ENCODE data around the gene COL20A1.

The COL20A1 gene

DNA sequence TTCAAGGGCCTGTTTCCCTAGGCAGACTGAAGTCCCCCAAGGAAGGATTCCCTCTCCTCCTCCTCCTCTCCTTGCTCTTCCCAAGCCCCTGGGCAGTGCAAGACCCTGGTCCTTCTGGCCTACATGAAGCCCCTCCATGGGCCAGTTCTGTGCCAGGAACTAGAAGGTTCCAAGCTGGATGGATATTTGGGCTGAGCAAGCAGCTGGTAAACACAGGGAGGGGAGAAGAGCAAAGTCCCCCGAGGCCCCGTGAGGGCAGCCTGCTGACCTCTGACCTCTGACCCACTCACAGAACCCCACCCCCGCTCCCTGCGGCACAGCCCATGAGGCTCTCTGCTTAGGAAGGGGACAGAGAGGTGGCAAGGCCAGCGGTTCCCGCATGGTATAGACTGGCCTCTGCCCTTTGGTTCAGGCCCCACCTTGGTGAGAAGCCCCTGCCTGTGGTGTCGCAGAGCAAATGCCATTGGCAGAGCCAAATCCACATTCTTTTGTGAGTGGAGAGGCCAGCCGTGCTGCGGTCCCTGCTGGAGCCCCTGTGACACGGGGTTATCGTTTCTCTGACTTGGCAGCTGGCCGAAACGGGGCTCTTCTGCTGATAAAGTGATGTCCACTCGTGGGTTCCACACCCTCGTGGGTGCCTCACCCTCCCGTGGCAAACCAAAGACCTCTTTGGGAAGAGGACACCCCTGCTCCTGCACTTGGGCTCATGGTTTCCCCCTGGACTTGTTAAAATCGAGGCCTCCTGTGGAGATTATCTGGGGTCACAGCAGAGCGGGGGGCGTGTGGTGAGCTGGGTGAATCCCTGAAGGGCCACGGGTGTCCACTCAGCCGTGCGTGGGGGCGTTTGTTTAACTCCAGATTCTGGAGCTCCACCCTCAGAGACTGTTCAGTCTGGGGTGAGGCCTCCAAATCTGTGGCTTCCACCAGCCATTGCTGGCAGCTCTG is 70.3 kb downstream of the COL20A1 start:
- DNase-seq (ENCODE audit: low spot score) = no peak

DNA sequence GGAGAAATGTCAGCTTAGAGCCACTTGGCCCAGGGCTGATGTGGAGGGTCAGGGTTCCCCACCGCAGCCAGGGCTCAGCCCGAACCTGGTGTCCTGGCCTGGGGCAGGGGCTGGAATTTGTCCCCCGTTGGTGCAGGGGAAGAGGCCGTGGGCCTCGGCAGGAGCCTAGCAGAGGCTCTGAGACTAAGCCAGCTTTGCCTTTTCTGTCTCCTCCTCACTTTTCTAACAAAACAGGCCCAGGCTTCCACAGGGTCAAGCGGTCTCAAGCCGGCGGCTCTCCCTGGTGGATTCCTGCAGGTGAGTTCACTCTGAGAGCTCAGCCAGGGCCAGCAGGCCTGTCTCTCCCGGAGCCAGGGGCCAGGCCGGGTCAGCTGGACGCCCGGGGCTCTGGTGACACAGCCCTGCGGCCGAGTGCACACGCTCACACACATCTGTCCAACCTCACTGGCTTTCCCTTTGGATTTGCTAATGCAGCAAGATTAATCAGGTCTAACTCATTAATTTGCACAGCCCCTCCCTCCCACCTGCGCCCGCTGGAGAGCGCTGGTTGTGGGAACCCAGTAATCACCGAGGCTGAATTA is 71.1 kb downstream of the COL20A1 start:
- DNase-seq (ENCODE audit: low spot score) = no peak

DNA sequence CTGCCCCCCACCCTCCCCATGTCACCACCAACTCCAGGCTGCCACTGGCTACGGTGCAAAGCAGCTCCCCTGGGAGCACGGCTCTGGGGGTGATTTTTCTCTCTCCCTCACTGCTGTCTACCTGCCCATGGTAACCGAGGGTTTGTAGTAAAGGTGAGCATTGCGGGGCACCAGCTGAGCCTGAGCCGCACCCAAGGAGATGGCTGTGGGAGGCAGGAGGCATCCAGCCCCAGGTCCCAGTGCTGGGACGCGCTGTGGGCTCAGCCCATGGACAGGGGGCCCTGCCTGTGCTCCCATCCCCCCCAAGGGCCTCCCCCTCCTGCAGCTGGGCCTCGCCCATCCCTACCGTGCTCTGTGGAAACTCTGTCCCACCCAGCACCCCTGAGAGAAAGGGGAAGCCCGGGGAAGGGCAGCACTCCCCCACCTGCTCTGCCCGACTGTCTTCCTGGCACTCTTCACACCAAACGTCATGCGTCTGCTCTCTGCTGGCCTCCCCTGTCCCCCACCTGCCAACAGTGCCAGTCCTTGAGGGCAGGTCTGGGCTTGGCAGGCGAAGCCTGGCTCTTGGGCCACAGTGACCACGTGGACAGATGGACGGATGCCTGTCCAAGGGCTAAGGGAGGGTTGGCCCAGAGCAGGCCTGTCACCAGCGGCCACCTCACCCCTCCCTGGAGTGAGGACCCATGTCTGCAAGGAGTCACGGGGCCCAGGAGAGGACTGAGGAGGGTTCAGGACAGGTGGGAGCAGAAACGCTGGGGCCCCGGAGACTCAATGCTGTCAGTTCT is 72.0 kb downstream of the COL20A1 start:
- DNase-seq (ENCODE audit: low spot score) = no peak

DNA sequence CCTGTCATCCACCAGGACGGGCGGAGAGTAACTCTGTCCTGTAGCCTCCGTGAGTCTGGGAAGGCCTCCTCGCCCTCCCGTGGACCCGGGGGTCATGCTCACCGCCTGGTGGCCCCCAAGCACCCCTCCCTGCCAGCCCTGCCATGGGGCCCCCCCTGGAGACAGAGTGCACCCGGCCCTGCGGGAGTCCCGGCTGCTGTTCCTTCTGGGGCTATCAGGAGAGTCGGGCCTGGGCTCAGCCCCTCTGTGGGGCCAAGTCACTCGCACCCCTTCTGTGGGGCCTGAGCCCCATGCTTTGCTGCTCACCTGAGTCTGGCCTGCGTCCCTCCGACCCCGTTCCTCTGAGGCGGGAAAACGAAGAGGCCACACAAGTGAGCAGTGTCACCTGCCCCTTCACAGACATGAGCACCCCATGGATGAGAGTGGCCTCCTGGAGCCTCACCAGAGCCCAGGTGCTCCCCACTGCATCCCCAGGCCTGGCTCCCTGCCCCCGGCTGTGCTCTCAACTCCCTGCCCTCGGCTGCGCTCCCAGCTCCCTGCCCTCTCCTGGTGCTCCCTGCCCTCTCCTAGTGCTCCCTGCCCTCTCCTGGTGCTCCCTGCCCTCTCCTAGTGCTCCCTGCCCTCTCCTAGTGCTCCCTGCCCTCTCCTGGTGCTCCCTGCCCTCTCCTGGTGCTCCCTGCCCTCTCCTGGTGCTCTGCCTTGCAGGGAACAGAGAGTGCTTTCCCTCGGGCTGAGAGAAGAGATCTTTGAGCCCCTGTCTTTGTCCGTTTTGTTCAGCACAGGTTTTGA is 72.8 kb downstream of the COL20A1 start:
- no peak for DNase-seq (ENCODE audit: low spot score)

DNA sequence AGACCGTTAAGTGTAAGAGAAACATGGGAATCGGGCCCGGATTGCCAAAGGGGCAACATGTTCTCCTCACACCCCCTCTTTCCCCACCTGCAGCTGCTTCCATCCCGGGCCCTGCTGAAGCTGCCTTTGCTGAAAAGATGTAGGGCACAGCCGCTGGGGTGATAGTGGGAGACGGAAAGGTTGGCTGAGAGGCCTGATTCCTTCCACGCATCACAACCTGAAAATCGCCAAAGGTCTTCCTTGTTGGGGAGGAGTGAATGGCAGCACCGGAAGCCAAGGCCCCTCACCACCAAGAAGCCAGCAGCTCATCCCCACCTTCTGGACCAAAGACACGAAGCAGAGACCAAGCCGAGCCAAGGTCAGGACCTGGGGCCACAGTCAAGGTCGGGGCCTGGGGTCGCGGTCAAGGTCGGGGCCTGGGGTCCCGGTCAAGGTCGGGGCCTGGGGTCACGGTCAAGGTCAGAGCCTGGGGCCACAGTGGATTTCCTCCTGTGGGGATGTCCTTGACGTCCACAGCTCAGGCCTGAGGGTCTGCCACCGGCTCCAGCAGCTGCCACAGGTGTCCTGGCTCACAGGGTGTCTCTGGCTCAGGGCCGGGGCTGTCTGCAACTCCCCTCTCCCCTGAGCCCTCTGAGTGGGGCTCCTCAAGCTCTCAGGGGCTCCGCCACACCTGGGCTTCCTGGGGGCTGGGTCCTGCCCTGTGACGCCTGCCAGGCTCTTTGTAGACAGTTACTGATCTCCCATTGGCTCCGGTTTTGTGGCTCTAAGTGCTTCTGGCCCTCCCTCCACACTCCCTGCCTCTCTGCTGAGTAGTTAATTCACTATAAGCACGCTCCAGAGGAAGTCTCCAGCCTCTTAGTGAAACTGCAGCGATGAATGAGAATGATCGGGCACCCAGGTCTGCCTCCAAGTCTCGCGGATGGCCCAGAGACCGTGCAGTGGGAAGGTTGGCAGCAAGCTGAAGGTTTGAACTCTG is 73.7 kb downstream of the COL20A1 start:
- DNase-seq (ENCODE audit: low spot score) = no peak

DNA sequence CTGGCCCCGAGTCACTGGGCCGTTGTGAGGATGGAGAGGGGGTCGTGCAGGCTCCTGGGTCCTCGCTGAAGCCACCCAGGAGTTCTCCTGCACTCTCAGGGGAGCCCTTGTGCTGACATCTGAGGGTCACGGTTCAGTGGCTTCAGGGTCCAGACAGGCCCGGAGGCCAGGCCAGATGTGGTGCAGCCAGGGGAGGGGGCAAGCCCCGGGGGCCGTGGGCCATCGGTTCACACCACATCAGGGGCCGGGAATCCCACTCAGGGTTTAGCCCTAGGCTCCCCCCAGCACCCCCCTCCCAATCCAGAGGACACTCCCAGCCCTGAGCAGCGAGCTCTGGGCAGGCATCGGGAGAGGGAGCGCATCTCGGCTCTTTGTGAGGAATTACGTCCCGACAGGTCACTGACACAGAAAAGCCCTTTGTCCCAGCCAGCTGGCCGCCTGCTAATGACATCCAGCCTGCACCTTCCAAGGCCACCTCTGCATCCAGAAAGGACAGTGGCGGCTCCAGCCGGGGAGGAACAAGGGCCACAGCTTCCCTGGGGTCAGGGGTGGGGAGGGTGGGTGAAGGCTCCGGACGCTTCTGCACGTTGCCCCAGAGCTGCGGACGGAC is 74.6 kb downstream of the COL20A1 start:
- DNase-seq (ENCODE audit: low spot score) = no peak

DNA sequence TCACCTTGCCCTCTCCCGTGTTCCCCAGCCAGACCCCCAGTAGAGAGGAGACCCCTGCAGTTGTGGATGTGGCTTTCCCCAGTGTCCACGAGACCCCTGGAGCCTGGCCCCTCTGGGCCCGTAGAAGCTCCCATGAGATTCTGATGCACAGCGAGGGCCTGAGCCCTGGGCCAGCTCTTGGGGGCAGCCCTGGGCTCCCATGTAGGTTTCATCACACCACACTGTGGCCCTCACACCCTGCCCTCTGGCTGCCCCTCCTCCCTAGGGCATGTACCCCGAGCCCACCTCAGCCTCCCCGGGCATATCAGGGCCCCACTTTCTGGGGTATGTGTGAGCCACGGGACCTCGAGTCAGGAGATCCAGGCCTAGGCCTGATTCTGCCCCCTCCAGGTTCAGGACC is 75.2 kb downstream of the COL20A1 start:
- no peak for DNase-seq (ENCODE audit: low spot score)

DNA sequence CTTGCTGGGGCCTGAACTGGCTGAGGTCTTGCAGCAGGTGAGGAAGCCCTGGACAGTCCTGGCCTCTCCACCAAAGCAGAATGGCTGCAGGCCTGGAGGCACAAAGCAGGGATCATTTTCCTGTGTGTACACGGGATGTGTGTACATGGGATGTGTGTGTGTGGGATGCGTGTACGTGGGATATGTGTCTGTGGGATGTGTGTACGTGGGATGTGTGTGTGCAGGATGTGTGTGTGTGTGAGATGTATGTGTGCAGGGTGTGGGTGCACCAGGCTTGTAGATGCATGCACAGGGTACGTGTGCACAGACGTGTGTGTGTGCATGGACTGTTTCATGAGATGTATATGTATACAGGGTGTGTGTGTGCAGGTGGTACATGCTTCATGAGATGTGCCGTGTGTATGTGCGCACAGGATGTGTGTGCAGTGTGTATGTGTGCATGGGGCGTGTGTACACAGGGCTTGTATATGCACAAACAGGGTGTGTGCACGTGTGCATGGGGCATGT is 76.1 kb downstream of the COL20A1 start:
- DNase-seq (ENCODE audit: low spot score) = no peak

DNA sequence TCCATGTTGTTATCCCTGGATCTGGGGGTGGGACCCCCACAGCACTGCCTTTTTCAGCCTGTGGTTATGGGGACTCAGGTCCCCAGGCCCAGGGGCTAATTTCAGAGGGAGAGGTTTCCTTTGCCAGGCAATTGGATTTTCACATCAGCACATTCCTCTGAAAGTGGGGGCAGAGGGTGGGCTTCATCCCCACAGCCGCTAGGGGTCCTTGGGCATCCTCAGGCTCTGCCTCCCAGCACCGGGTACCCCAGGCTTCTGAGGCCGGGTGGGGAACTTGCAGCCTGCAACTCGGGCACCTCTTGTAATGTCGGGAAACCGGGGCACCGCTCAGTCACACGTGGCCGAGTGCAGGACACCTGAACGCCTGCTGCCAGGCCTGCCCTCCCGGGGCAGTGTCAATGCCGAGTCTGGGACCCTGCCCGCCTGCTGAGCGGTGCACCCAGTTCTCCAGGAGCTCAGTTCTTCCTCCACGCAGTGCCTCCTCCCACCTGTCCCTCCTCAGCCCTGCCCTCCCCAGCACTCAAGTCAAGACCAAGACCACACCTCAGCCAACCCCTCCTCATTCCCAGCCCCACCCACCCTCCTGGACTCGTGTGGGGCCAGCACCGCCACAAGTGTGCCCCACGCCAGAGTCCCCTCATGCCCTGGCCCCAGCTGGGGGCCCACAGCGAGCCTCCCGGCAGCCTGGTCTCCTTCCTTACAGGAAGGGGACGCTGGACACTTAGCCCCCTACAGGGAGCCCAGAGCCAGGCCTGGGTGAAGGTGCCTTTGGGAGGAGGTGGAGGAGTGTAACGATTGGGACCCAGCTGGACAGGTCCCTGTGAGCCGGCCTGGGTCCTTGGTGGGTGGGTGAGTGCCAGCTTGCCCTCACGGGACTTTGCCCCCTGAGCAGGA is 77.0 kb downstream of the COL20A1 start:
- DNase-seq (ENCODE audit: low spot score) = no peak

DNA sequence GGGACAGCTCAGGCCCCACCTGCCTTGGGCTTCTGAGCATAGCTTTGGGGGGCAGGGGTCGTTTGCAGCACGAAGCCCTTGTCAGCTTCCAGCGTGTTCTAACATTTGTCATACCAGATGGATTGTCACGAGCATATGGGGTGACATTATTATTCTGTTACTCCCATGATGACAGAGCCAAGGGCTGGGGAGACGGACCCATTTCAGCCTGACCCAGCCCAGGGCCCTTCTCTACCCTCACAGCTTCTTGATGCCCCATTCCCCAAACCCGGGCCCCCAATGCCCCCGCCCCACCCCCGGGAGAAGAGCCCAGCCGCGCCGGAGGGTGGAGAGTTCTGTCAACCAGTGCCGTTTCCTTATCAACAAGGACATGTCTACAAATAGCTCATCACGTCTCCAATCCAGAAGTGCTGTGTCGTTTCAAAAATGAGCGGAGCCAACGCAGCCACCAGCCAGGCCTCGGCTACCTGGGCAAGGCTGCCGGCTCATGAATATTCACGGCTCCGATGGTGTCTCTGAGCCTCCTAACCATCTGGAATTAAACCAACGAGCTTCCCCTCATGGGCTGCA is 77.7 kb downstream of the COL20A1 start:
- DNase-seq (ENCODE audit: low spot score) = no peak

DNA sequence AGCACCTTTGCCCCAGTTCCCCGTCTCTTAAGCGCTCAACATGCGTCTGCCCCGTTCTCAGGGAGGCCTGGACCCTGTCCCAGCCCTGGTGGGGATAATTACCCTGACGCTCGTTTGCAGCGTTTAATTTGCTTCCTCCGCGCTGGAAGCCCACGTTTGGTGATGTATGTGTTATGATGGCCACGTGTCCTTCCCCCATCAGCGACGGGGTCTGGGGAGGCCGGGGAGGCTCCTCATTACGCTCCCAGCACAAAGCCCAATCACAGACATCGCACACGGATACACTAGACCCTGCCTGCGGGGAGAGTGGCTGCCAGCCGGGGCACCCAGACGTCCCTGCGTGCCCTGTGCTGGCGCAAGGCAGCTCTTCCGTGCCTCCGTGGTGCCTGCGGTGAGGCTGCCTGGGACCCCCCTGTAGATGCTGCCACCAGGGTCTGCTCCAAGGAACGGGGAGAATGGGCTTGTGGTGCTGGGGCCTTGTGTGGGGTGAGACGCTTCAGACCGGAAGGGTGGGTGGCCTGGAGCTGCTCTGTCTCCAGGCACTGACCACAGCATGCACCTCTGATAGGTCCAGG is 78.4 kb downstream of the COL20A1 start:
- DNase-seq (ENCODE audit: low spot score) = no peak

DNA sequence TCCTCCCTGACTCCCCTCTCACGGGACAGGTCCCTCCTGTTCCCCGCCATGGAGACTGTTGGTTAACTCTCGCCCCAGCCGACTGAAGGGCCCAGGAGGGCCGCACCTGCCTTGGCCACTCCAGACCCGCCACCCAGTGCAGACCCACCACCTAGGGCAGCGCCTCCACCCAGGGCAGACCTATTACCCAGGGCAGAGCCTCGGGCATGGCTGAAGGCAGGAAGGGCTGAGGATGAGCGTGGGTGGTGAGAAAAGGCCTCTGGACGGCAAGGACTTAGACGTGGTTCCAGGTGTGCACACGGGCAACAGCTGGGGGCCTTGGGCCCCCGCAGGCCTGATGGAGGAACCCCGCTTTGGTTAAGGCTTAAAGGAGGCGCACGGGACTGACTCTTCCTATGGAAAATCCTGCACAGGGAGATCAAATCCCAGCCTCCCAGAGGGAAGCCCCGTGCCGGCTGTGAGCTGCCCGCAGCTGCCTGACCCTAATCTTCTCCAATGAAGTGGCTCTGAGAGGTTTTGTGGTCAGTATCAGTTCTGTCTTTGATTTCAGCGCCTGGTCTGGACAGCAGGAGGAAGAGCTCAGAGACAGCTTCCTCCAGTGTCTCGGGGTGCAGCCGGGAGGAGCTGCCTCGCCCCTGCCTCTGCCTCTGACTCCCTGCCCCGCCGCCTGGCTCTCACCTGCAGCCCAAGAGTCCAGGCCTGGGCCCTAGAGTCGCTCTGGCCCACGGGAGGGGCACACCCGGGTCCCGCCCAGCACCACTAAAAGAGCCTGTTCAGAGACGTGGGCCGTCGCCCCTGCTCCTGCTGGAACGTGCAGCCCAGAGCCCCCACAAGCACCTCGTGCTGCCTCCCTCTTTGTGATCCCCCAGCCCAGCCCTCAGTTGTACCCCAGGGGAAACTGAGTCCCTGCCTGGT is 80.2 kb downstream of the COL20A1 start:
- no peak for DNase-seq (ENCODE audit: low spot score)

DNA sequence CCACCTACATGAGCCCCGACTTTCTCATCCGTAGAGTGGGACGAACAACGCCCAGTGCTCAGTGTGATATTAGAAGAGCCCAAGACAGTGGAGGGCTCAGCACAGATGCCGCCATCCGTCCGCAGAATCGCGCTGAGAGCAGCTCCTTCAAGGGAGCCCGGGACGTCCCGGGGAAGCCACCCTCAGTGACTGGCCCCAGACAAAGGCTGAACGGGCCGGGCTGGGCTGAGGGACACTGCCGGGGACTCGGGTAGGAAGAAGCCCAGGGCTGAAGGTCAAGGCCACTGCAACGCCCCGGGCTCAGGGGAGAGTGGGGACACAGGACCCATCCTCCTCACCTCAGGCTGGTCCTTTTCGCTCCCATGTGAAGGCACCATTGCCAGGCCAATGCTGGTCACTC is 81.0 kb downstream of the COL20A1 start:
- no peak for DNase-seq (ENCODE audit: low spot score)

DNA sequence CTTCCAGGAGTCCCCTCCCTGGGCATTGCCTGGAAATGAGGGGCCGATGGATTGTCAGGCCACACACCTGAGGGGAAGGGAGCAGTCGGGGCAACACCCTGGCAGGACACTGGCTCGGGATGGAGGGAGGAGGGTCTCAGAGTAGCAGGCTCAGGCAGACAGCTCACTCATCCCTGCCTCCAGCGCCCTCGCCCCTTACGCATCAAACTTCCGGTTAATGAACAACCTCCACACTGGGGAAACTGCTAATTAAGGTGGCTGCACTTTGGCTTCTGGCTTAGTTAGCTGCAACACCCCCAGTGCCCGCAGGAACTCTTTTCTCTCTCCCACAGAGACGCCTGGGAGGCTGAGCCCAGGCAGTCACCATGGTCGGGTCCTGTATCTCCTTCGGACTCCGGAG is 81.5 kb downstream of the COL20A1 start:
- no peak for DNase-seq (ENCODE audit: low spot score)

DNA sequence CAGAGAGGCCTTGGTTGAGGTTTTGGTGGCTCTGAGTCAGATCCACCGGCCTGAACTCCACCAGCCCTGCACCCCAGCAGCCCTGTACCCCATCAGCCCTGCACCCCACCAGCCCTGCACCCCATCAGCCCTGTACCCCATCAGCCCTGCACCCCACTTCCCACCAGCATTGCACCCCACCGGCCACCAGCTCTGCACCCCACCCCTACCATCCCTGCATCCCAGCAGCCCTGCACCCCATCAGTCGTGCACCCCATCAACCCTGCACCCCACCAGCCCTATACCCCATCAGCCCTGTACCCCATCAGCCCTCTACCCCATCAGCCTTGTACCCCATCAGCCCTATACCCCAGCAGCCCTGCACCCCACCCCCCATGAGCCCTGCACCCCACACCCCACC is 82.5 kb downstream of the COL20A1 start:
- no peak for DNase-seq (ENCODE audit: low spot score)

DNA sequence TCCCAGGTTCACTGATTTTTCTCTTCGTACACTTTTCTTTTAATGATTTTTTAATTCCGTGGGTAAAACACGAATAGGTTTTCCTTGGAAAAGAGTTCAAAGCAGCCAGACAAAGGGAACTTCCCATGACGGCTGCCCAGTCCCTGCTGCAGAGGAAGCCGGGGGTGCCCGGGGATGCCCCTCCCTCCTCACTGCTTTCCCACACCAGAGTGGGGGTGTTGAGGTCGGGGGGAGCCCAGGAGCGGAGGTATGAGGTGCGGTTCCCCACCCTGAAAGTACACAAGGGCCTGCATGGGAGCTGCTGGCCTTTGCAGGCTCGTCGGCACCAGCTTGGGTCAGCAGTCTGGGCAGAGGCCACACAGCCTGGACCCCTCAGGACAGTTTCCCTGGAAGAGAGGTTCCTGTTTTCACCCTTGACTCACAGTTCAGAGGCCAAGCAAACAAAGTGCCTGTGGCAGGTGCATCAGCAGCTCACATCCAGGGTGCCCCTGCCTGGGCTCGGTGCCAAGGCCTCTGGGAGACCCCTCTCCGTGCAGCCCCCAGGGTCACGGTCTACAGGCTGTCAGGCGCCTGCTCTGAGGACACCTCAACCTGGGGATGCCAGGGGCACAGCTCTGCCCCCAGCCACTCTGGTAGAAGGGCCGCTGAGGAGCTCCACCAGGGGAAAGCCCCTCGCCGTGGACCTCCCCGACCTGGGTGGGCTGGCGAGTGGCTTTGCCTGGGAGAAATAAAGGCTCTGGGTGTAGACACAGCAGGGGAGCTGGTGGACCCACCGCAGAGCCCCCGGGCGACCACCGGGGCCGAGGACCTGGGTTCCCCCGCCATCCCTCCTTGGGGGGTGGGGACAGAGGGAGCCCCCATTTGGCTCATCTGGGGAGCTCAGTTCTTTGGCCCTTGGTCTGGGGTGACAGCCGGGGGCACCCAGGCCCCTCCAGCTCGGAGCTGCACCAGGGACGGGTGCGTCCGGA is 83.6 kb downstream of the COL20A1 start:
- no peak for DNase-seq (ENCODE audit: low spot score)

Data from AG20443 (cell line).